Testis (tissue), 2 donors: ENCODE results near the gene MECP2.

ENCODE experiments used
- CTCF ChIP-seq, 3 experiments: fragments of 450-650 bp in 2 of 3; fragments of 200-600 bp in 1 of 3; sonication (generic) in 1 of 3; IDR thresholded peaks; one replicate each; pipeline ENCODE4 v1.5.1; 2016 to 2019; ENCODE audit warnings: antibody characterized with exemption in 3 of 3, mild to moderate bottlenecking in 2 of 3, moderate library complexity in 1 of 3
- POLR2A ChIP-seq: fragments of 450-650 bp; IDR thresholded peaks from one replicate; pipeline ENCODE4 v1.6.1; 2017; ENCODE audit warnings: antibody characterized with exemption, mild to moderate bottlenecking, moderate library complexity

DNA sequence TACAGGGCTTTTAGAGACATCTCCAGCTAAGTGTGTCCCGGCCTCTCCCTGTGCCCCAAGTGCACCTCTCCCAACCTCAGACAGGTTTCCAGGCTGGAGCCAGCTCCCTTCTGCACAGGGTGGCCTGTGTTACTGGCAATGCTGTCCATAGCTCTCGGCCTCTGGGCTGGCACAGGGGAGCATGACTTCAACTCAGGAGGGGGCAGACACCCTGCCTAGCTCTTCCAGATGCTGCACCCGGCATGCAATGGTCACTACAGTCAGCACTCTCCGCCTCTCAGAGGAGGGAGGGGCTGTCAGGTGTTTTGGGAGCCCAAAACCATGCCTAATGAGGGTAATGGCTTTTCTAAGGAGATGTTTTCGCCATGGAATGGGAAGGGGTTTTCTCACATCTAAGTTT lies 75.4 kb downstream of the MECP2 start:
- TF ChIP-seq CTCF (IDR thresholded peaks at IDR 0.05) (no peak), POLR2A (no peak)
